ENCODE measurements around the gene NCOA5.

DNA sequence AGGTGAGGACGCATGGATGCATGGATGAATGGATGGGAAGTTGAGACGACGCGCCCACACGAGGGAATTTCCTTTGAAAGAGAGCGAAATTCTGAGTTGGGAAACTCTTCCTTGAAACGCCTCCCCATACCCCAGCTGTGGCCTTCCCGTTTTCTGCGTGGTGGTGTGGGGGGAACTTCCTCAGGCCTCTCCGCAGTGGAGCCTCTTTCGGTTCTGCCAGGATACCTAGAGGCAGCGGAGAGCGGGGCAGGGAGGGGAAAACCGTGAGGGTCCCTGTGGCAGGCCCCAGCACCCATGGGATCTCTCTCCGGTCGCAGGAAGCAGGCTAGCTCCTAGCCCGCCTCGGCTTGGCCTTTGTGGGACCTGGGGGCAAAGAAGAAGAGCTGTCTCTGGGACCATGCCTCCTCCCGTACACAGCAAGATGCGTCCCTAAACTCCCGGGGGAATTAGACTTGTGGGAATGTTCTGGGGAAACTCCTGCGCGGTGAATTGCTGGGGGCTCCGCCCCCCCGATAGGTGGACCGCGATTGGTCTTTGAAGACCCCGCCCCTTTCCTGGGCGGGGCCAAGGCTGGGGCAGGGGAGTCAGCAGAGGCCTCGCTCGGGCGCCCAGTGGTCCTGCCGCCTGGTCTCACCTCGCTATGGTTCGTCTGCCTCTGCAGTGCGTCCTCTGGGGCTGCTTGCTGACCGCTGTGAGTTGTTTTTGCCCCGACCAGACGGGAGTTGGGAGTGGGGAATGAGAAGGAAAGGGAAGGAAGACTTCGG is 28.1 kb upstream of the NCOA5 start, which contains the start of gene CD40:
- TF ChIP-seq POLR2A (IDR thresholded peaks at IDR 0.05; ENCODE audit: low read depth, low read length) = peak; percentile 96
- peak; percentile 97 for TF ChIP-seq POLR2AphosphoS5 (IDR thresholded peaks at IDR 0.05; ENCODE audit: low read depth, low read length)
